HG02623 (cell line): ENCODE results near the gene PTPN23.
"Not testable (repeated sequence)": the region's sequence is repeated elsewhere in the genome, so short reads cannot be mapped to it uniquely, and the experiment has no call there.

Experiments
- ATAC-seq: cut with Tn5 transposase; IDR thresholded peaks from one replicate; pipeline ENCODE4 v1.9.1; 2021; ENCODE audit warnings: moderate library complexity; ENCODE audit not compliant: unreplicated experiment

PTPN23 gene

GRCh38 chr3:47380601-47381316, at the start of gene PTPN23:
Gene PTPN23, plus strand, starts transcription at chr3:47381021. Its CDS starts 76 bp downstream, at chr3:47381097.
- peak; percentile 73 for ATAC-seq

DNA sequence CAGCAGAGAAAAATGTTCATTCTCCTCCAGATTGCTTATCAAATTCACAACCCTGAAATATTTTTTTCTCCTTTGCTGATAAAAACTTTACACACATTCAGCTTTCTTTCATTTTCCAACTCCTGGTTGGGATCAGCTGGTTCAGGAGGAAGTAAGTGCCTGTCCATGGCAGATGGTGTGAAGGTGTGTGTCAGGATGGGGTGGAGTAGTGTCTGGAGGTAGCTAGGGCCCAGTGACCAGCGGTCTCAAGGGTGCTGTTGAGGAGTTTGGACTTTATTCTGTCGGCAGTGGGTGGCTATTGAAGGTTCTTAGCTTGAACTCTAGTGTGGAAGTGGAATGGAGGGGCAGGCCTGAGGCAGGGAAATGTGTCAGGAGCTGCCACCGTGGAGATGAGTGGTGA, 46.9 kb upstream of the PTPN23 start:
- ATAC-seq, result no peak

DNA sequence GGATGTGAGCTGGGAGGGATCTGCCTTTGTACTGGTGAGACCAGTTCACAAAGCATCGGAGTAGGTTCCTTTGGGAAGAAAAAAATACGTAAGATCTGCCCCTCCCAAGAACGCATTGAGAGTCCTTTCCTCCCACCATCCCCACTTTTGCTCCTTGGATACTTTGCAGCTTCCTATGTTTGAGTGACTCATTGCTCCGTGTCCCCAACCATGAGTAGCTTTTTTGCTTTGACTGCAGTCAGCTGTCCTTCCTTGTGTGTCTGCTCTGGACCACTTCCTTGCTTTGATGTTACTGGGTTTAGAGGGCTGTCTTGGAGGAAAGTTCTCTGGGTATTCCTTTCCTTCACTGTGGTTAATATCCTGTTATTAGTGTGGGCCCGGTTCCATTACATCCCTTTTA, 43.2 kb upstream of the PTPN23 start:
- no peak for ATAC-seq

GRCh38 chr3:47339951-47340350, 40.9 kb upstream of the PTPN23 start:
- ATAC-seq, result no peak

GRCh38 chr3:47340866-47341265, 40.0 kb upstream of the PTPN23 start:
- no peak for ATAC-seq

DNA sequence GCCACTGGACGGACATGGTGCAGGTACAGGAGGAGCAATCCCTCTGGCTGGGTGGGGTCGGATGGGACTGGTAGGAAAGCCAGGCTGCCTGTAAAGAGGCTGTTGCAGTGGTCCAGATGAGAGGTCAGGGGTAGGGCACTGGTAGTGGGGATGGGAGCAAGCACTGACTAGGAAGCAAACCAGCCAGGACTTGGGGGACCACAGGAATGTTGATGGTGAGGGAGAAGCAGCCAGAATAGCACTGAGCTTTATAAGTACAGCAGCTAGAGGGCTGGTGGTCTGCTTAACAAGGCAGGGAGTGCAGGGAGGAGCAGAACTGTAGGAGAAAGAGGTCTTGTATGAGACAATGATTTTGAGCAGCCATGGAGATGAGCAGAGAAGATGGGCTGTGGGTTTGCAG, 38.7 kb upstream of the PTPN23 start:
- ATAC-seq, result no peak

GRCh38 chr3:47342812-47343211, 38.0 kb upstream of the PTPN23 start:
- no peak for ATAC-seq

DNA sequence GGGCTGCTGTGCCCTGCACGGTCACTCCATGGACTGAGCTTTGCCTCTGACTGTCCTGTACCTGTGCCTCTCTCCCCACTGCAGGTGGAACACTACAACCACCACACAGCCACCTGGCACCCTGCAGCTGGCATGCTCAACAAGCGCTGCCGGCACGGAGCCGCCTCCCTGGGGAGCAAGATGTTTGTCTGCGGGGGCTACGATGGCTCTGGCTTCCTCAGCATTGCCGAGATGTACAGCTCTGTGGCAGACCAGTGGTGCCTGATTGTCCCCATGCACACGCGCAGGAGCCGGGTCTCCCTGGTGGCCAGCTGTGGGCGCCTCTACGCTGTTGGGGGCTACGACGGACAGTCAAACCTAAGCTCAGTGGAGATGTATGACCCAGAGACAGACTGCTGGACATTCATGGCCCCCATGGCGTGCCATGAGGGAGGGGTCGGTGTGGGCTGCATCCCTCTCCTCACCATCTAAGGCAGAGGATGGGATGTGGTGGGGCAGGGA, 37.3 kb upstream of the PTPN23 start:
- no peak for ATAC-seq

GRCh38 chr3:47344971-47345370, 35.9 kb upstream of the PTPN23 start:
- no peak for ATAC-seq

DNA sequence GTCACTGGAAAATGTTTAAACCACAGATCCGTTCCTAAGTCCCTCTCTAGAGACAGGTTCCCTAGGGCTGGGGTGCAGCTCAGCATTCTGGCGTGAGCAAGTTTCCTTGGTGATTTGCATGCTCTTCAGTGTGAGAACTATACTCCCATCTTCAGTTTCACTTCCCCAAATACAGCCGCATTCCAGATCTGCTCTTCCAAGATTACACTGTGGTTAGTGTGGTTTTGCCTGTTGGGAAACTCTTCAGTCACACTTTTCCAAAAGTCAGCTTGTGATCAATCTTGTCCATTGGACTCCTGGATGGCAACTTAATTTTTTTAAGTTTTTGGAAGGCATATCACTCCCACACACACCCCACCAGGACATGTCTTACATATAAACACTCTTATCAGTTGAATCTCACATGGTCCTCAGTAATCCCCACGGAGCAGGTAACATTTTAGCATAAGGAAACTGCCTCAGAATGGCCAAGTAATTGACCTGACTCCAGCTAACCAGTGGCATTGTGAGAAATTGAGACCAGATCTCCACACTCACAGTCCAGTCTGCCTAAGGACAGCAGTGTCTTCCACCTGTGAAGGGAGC, 33.5 kb upstream of the PTPN23 start:
- ATAC-seq, result peak; percentile 77

DNA sequence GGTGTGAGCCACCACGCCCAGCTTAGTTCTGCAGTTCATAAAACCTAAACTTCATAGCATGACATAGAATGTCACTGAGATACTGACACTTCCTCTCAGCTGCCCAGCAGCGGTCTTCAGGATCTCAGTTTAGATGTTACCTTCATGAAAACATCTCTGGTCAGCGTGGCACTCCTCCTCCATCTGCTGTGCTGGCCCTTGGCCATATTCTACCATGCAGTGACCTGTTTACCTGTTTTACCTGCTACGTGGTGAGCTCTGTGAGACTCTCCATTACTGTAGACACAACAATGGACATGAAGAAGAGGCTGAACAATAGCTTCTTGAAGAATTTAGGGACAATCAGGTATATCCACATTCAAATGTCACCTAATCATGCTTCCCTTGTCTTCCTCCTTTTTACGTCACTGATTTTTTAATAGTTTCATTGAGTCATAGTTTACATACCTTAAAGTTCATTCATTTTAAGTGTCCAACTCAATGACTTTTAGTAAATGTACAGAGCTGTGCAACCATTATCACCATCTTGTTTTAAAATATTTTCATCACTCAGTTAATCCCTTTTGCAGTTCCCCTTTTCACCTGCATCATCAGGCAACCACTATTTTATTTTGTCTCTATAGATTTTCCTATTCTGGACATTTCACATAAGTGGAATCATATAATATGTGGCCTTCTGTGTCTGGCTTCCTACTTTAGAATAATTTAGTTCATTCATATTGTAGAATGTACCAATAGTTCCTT, 32.2 kb upstream of the PTPN23 start:
- ATAC-seq, result no peak

DNA sequence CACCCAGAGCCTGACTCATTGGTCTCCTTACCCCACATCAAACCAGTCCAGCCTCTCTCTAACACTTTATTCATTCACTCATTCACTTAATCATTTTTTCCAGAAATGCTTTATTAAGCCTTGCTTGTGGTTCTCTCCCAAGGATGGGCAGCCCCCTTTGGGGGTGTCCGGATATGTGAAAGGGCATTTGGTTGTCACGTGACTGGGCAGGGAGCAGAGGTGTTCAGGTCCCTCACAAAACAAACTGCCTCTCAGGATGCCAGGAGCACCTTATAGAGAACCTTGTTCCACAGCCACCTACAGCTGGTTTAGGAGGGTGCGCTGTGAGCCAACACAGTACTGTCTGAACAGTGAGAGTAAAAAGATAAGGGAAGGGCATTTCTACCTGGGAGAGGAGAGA, 25.8 kb upstream of the PTPN23 start:
- ATAC-seq, result no peak

GRCh38 chr3:47356201-47356600, 24.6 kb upstream of the PTPN23 start:
- no peak for ATAC-seq

GRCh38 chr3:47359323-47359722, 21.5 kb upstream of the PTPN23 start:
- no peak for ATAC-seq

- not testable (repeated sequence) for ATAC-seq
Observed at GRCh38 chr3:47360110-47360517, 20.7 kb upstream of the PTPN23 start.

- no peak for ATAC-seq
Observed at GRCh38 chr3:47362701-47363100, 18.1 kb upstream of the PTPN23 start.

GRCh38 chr3:47365213-47366153, 15.3 kb upstream of the PTPN23 start:
- no peak for ATAC-seq

DNA sequence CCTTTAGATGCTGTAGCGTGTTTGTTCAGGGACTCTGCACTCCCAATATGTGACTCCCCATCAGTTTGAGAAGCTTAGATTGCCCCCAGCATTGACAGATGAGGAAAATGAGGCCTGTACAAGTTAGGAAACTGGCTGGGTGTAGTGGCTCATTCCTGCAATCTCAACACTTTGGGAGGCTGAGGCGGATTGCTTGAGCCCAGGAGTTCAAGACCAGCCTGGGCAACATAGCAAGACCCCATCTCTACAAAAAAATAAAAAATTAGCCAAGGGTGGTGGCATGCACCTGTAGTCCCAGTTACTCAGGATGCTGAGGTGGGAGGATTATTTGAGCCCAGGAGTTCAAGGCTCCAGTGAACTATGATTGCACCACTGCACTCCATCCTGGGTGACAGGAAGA, 14.0 kb upstream of the PTPN23 start:
- no peak for ATAC-seq

- ATAC-seq, result no peak
Observed at GRCh38 chr3:47367631-47368030, 13.2 kb upstream of the PTPN23 start.

GRCh38 chr3:47370020-47370419, 10.8 kb upstream of the PTPN23 start:
- not testable (repeated sequence) for ATAC-seq
